ENCODE results near the gene AXIN2.

DNA sequence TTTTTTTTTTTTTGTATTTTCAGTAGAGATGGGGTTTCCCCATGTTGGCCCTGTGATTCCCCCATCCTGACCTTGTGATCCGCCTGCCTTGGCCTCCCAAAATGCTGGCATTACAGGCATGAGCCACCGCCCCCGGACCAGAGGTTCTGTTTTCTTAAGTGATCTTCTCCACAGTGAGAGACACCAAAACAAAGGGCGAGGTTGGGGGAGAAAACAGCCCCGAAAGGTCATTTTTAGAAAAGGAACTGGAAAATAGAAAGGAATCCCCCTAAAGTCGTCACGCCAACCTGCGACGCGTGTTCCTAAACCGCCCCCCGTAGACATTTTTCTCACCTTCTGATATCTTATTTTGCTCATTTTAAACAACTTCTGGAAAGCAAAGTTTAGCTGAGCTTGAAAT lies 6.1 kb upstream of the AXIN2 start:
- TF ChIP-seq POLR2A (IDR thresholded peaks at IDR 0.05), result no peak
- TF ChIP-seq, protein P1, sequence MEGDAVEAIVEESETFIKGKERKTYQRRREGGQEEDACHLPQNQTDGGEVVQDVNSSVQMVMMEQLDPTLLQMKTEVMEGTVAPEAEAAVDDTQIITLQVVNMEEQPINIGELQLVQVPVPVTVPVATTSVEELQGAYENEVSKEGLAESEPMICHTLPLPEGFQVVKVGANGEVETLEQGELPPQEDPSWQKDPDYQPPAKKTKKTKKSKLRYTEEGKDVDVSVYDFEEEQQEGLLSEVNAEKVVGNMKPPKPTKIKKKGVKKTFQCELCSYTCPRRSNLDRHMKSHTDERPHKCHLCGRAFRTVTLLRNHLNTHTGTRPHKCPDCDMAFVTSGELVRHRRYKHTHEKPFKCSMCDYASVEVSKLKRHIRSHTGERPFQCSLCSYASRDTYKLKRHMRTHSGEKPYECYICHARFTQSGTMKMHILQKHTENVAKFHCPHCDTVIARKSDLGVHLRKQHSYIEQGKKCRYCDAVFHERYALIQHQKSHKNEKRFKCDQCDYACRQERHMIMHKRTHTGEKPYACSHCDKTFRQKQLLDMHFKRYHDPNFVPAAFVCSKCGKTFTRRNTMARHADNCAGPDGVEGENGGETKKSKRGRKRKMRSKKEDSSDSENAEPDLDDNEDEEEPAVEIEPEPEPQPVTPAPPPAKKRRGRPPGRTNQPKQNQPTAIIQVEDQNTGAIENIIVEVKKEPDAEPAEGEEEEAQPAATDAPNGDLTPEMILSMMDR (IDR thresholded peaks at IDR 0.05), result no peak

Data from thyroid gland (tissue), 4 donors.